GM23338 (cell line): ENCODE results near the gene PKHD1. TPM values are rescaled to one million over a fixed set of nuclear protein-coding genes. Genes with fewer than 3 reads are reported as not detected.

Experiments used
- ATAC-seq: fragments of 200-7000 bp; cut with Tn5 transposase; 3 replicates; pipeline ENCODE4 v1.9.1; 2020
- DNase-seq: peaks from one replicate; pipeline ENCODE4 v3.0.0-alpha.2; 2015; ENCODE audit warnings: low spot score
- H2AFZ ChIP-seq: fragments of 200-600 bp; sonication (generic); 2 replicates; pipeline ENCODE4 v1.8.0; 2016; ENCODE audit warnings: antibody characterized with exemption, mild to moderate bottlenecking, moderate library complexity
- H3F3A ChIP-seq: fragments of 200-600 bp; sonication (generic); replicated peaks from 2 replicates; pipeline ENCODE4 v1.8.0; 2017; ENCODE audit warnings: antibody characterized with exemption, mixed run types, low read depth
- H3K27ac ChIP-seq: fragments of 200-600 bp; sonication (generic); 2 replicates; pipeline ENCODE4 v1.6.1; 2016; ENCODE audit warnings: low read depth
- H3K27me3 ChIP-seq: fragments of 200-600 bp; sonication (generic); 2 replicates; pipeline ENCODE4 v1.8.0; 2016; ENCODE audit warnings: mild to moderate bottlenecking, mixed run types, moderate library complexity; ENCODE audit not compliant: insufficient read depth
- H3K36me3 ChIP-seq: fragments of 200-600 bp; sonication (generic); 2 replicates; pipeline ENCODE4 v1.8.0; 2016; ENCODE audit warnings: mild to moderate bottlenecking; ENCODE audit not compliant: insufficient read depth
- H3K4me1 ChIP-seq: fragments of 200-600 bp; sonication (generic); 2 replicates; pipeline ENCODE4 v1.8.0; 2016; ENCODE audit warnings: mild to moderate bottlenecking, moderate library complexity; ENCODE audit not compliant: insufficient read depth
- H3K4me2 ChIP-seq: fragments of 200-600 bp; sonication (generic); 2 replicates; pipeline ENCODE4 v1.7.1; 2017; ENCODE audit warnings: mixed run types
- H3K4me3 ChIP-seq: fragments of 200-600 bp; sonication (generic); 2 replicates; pipeline ENCODE4 v1.6.1; 2016; ENCODE audit warnings: mixed run types
- H3K79me2 ChIP-seq: fragments of 200-600 bp; sonication (generic); replicated peaks from 2 replicates; pipeline ENCODE4 v1.8.0; 2017; ENCODE audit warnings: mild to moderate bottlenecking; ENCODE audit not compliant: insufficient read depth
- H3K9me2 ChIP-seq: fragments of 200-600 bp; sonication (generic); 2 replicates; pipeline ENCODE4 v1.8.0; 2017; ENCODE audit not compliant: insufficient read depth
- H4K20me1 ChIP-seq: fragments of 200-600 bp; sonication (generic); replicated peaks from 2 replicates; pipeline ENCODE4 v1.8.0; 2017; ENCODE audit warnings: mild to moderate bottlenecking; ENCODE audit not compliant: insufficient read depth
- H3K27ac Mint-ChIP-seq: 2 replicates; pipeline ENCODE4 v1.8.0; 2020; ENCODE audit warnings: inconsistent platforms, mild to moderate bottlenecking, moderate library complexity, mixed read lengths
- H3K27me3 Mint-ChIP-seq: 3 replicates; pipeline ENCODE4 v1.8.0; 2022; ENCODE audit warnings: low read depth, mild to moderate bottlenecking, moderate library complexity, mixed read lengths, inconsistent platforms; ENCODE audit not compliant: insufficient read depth, poor library complexity
- H3K36me3 Mint-ChIP-seq: 3 replicates; pipeline ENCODE4 v1.8.0; 2021; ENCODE audit warnings: low read depth, mild to moderate bottlenecking, inconsistent platforms, moderate library complexity, mixed read lengths
- H3K4me1 Mint-ChIP-seq: 3 replicates; pipeline ENCODE4 v1.8.0; 2020; ENCODE audit warnings: mild to moderate bottlenecking, inconsistent platforms, mixed read lengths
- H3K4me3 Mint-ChIP-seq: 3 replicates; pipeline ENCODE4 v1.8.0; 2021; ENCODE audit warnings: moderate library complexity, mild to moderate bottlenecking, inconsistent platforms, mixed read lengths
- H3K9me3 Mint-ChIP-seq: 3 replicates; pipeline ENCODE4 v1.8.0; 2020; ENCODE audit warnings: moderate library complexity, mild to moderate bottlenecking, inconsistent platforms, mixed read lengths
- CREB1 ChIP-seq: fragments of 250-450 bp; sonication (Bioruptor Pico); IDR thresholded peaks from 2 replicates; pipeline ENCODE4 v1.5.0; 2020; ENCODE audit warnings: low read depth, mild to moderate bottlenecking, moderate library complexity
- CTCF ChIP-seq, 2 experiments: fragments of 200-600 bp in 1 of 2; sonication (generic) in 1 of 2; conservative IDR thresholded peaks; 2 replicates each; pipeline versions ENCODE4 v1.5.1 to v1.6.1; 2016 to 2017; ENCODE audit warnings: antibody characterized with exemption in 2 of 2, low read depth in 2 of 2, mild to moderate bottlenecking in 2 of 2, moderate library complexity in 1 of 2
- ETS1 ChIP-seq: IDR thresholded peaks from 2 replicates; pipeline ENCODE4 v1.6.1; 2016; ENCODE audit warnings: antibody characterized with exemption
- EZH2 ChIP-seq: fragments of 200-600 bp; sonication (generic); IDR thresholded peaks from one replicate; pipeline ENCODE4 v1.8.0; 2017; ENCODE audit warnings: antibody characterized with exemption, mild to moderate bottlenecking, low read depth; ENCODE audit not compliant: unreplicated experiment
- EZH2phosphoT487 ChIP-seq: fragments of 200-600 bp; sonication (generic); IDR thresholded peaks from one replicate; pipeline ENCODE4 v1.8.1; 2018; ENCODE audit warnings: antibody characterized with exemption; ENCODE audit not compliant: unreplicated experiment
- JUNB ChIP-seq: IDR thresholded peaks from one replicate; pipeline ENCODE4 v1.6.1; 2016; ENCODE audit warnings: antibody characterized with exemption; ENCODE audit not compliant: unreplicated experiment
- NANOG ChIP-seq: IDR thresholded peaks from 2 replicates; pipeline ENCODE4 v1.6.1; 2016; ENCODE audit warnings: antibody characterized with exemption, borderline replicate concordance
- POLR2AphosphoS5 ChIP-seq: IDR thresholded peaks from 2 replicates; pipeline ENCODE4 v1.6.1; 2016; ENCODE audit warnings: antibody characterized with exemption, low read depth
- REST ChIP-seq: IDR thresholded peaks from one replicate; pipeline ENCODE4 v1.6.1; 2018; ENCODE audit warnings: antibody characterized with exemption; ENCODE audit not compliant: unreplicated experiment
- STAT1 ChIP-seq: IDR thresholded peaks from one replicate; pipeline ENCODE4 v1.6.1; 2016; ENCODE audit warnings: antibody characterized with exemption; ENCODE audit not compliant: unreplicated experiment
- ZNF114 ChIP-seq: fragments of 250-450 bp; sonication (Bioruptor Pico); IDR thresholded peaks from 2 replicates; pipeline ENCODE4 v1.5.0; 2020; ENCODE audit warnings: mild to moderate bottlenecking, moderate library complexity
- ZNF331 ChIP-seq: fragments of 250-450 bp; sonication (Bioruptor Pico); IDR thresholded peaks from 2 replicates; pipeline ENCODE4 v1.5.0; 2020; ENCODE audit warnings: low read depth, mild to moderate bottlenecking, moderate library complexity
- ZNF462 ChIP-seq: fragments of 250-450 bp; sonication (Bioruptor Pico); IDR thresholded peaks from 2 replicates; pipeline ENCODE4 v1.5.0; 2020; ENCODE audit warnings: mild to moderate bottlenecking, moderate library complexity
- polyA plus RNA-seq: library from polyadenylated mRNA; unstranded; fragments of >200 nt; fragmentation: Nextera tagmentation; extraction: Ambion mirVana; gene quantifications from 2 replicates; pipeline ENCODE4 v1.2.1, GENCODE V29; 2016
- total RNA-seq: library from RNA; depleted of rRNA; stranded (reverse); fragments of >200 nt; shearing (Covaris generic); gene quantifications from 2 replicates; pipeline ENCODE4 v1.2.3, GENCODE V29; 2014

Gene PKHD1
- total and polyA plus RNA-seq, 2 experiments from 2014 or later, result 0.03 to 0.07 TPM

GRCh38 chr6:52022675-52023074 lies 64.7 kb downstream of the PKHD1 start:
- no peaks in the 10 kb centered on the region for H3K79me2 ChIP-seq
- H3K9me2 ChIP-seq, result no peaks in the 10 kb centered on the region
- no peaks in the 10 kb centered on the region for H3K27me3 ChIP-seq
- DNase-seq (no peak), ATAC-seq (peak; percentile 32; the same call in 1 of the 3 replicates)
- no peak overlapping the region for H3K27ac ChIP-seq
- Mint-ChIP-seq H3K36me3 (no peaks in the 10 kb centered on the region), H3K4me3 (no peak overlapping the region), H3K9me3 (no peaks in the 10 kb centered on the region), H3K4me1 (peaks cover 31% of the 10 kb centered on the region), H3K27ac (no peak overlapping the region), H3K27me3 (no peaks in the 10 kb centered on the region)
- no peak overlapping the region for H3K4me3 ChIP-seq
- H3K4me2 ChIP-seq, result no peak overlapping the region
- H3K4me1 ChIP-seq, result peaks cover 7% of the 10 kb centered on the region; the same call in 1 of the 2 replicates
- no peaks in the 10 kb centered on the region for H4K20me1 ChIP-seq
- no peaks in the 10 kb centered on the region for H3K36me3 ChIP-seq
- H3F3A ChIP-seq, result no peaks in the 10 kb centered on the region
- H2AFZ ChIP-seq, result no peak overlapping the region
- TF ChIP-seq JUNB (no peak), STAT1 (no peak), ZNF331 (CRISPR knock-in tag) (no peak), POLR2AphosphoS5 (no peak), EZH2 (no peak), NANOG (no peak), CREB1 (CRISPR knock-in tag) (no peak), ZNF114 (CRISPR knock-in tag) (no peak), ETS1 (no peak), ZNF462 (no peak), EZH2phosphoT487 (no peak), CTCF (conservative IDR thresholded peaks at IDR 0.05; ENCODE audit: low read depth in 2 of 2) (no peak), REST (no peak)
